Caco-2 (cell line): ENCODE measurements around the gene SLC25A21. TPM values are rescaled to one million over a fixed set of nuclear protein-coding genes. Genes with fewer than 3 reads are reported as not detected.

Source experiments
- BruUV-seq: library from RNA; stranded (reverse); fragments of 400-500 nt; replicated peaks from 2 replicates; lab custom pipeline; 2021; lab: Mats Ljungman, UMichigan
- CTCF ChIA-PET: fragments of 300-600 bp; sonication (Branson Sonifier 250); formaldehyde crosslinking; loops from one replicate; lab custom pipeline; 2022; ENCODE audit warnings: antibody characterized with exemption; lab: Charles Lee
- POLR2A ChIA-PET: fragments of 300-600 bp; sonication (Branson Sonifier 250); formaldehyde crosslinking; loops from one replicate; lab custom pipeline; 2022; ENCODE audit warnings: antibody characterized with exemption; lab: Charles Lee
- DNase-seq, 2 experiments: peaks; one replicate each; pipeline versions ENCODE4 v3.0.0 to v3.0.0-alpha.2; 2020 to 2022
- H3K27me3 ChIP-seq: replicated peaks from 2 replicates; pipeline ENCODE4 v1.6.0; 2011; ENCODE audit warnings: low read length; ENCODE audit not compliant: control insufficient read depth, insufficient read depth
- H3K36me3 ChIP-seq: 2 replicates; pipeline ENCODE4 v1.5.1; 2011; ENCODE audit warnings: low read length; ENCODE audit not compliant: control insufficient read depth, insufficient read depth
- H3K4me1 ChIP-seq: fragments of 250-450 bp; sonication (Bioruptor Pico); 2 replicates; pipeline ENCODE4 v1.5.1; 2020; ENCODE audit warnings: mild to moderate bottlenecking
- H3K4me3 ChIP-seq: 2 replicates; pipeline ENCODE4 v1.5.1; 2011; ENCODE audit warnings: low read depth, mild to moderate bottlenecking, control low read depth, low read length
- H3K9me3 ChIP-seq: fragments of 250-450 bp; sonication (Bioruptor Pico); 2 replicates; pipeline ENCODE4 v1.5.1; 2020; ENCODE audit warnings: mild to moderate bottlenecking, moderate library complexity
- H3K27ac Mint-ChIP-seq: one replicate; pipeline ENCODE4 v1.8.0; 2022; ENCODE audit warnings: mixed read lengths; ENCODE audit not compliant: unreplicated experiment
- H3K27me3 Mint-ChIP-seq: one replicate; pipeline ENCODE4 v1.8.0; 2022; ENCODE audit warnings: mixed read lengths; ENCODE audit not compliant: insufficient read depth, unreplicated experiment
- H3K36me3 Mint-ChIP-seq: one replicate; pipeline ENCODE4 v1.8.0; 2022; ENCODE audit warnings: mild to moderate bottlenecking, mixed read lengths; ENCODE audit not compliant: insufficient read depth, unreplicated experiment
- H3K4me1 Mint-ChIP-seq: one replicate; pipeline ENCODE4 v1.8.0; 2022; ENCODE audit warnings: low read depth, mixed read lengths; ENCODE audit not compliant: unreplicated experiment
- H3K4me3 Mint-ChIP-seq: one replicate; pipeline ENCODE4 v1.8.0; 2022; ENCODE audit warnings: mild to moderate bottlenecking, moderate library complexity, mixed read lengths; ENCODE audit not compliant: unreplicated experiment
- H3K9me3 Mint-ChIP-seq: one replicate; pipeline ENCODE4 v1.8.0; 2022; ENCODE audit warnings: mixed read lengths; ENCODE audit not compliant: unreplicated experiment
- intact Hi-C: fragments of 100-400 bp; cut with micrococcal nuclease; formaldehyde crosslinking; loops from one replicate; pipeline ENCODE4 v1.10.0; 2022; ENCODE audit not compliant: unreplicated experiment
- total RNA-seq: library from RNA; stranded (reverse); gene quantifications from 2 replicates; pipeline ENCODE4 v1.2.3, GENCODE V29; 2022
- TF ChIP-seq, protein P1 (sequence below), 2 experiments: fragments of 200-600 bp in 1 of 2; IDR thresholded peaks; 1 replicate in 1 of 2; 2 replicates in 1 of 2; pipeline versions ENCODE4 v1.5.1 to v1.8.0; 2011 to 2022; ENCODE audit warnings: antibody characterized with exemption in 1 of 2, control low read depth in 1 of 2, inconsistent platforms in 1 of 2, low read depth in 1 of 2, low read length in 1 of 2, mild to moderate bottlenecking in 1 of 2, moderate library complexity in 1 of 2; ENCODE audit not compliant: insufficient read depth in 1 of 2, severe bottlenecking in 1 of 2, unreplicated experiment in 1 of 2

SLC25A21 gene
- total RNA-seq, 1 experiment from 2014 or later = 3.2 TPM

DNA sequence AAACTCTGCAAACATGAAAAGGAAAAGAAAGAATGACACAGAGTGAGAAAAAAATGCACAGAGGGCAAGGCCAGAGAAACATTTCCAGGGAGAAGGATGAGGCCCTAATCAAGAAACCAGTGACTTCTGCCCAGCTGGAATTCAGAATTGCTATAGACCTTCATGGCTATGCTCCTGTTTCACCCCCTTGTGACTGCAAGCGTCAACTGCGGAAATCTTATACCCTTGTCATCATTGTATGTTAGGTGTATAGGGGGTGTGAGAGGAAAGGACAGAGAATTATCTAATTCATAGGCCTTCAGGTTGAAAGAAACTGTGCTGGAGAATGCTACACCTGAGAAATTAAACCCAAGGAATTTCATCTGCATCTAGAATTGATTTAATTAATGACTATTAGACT lies 117.5 kb downstream of the SLC25A21 start:
- no peaks in the 10 kb centered on the region for H3K36me3 Mint-ChIP-seq

DNA sequence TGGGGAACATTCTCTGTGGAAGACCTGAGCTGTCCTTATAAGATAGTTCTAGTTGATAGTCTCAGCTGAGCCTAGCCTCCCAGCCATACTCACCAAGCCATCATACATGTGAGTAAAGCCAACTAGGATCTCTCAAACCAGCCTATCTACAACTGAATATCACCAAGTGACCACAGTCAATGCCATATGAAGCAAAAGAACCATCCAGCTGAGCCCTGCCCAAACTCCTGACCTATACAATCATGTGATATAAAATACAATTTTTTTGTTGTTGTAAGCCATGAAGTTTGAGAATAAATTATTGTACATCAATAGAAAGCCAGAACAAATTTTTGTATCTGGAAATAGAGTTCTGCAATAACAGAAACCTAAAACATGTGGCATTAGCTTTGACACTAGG lies 118.3 kb downstream of the SLC25A21 start:
- Mint-ChIP-seq H3K27ac (no peak overlapping the region), H3K4me3 (no peak overlapping the region), H3K9me3 (peaks cover 18% of the 10 kb centered on the region), H3K27me3 (no peaks in the 10 kb centered on the region), H3K36me3 (no peaks in the 10 kb centered on the region), H3K4me1 (no peaks in the 10 kb centered on the region)
- Histone ChIP-seq H3K27me3 (no peaks in the 10 kb centered on the region), H3K9me3 (no peaks in the 10 kb centered on the region), H3K4me1 (no peaks in the 10 kb centered on the region), H3K36me3 (no peaks in the 10 kb centered on the region), H3K4me3 (no peak overlapping the region)
- DNase-seq = no peak
- intact Hi-C loops = no loop called here
- CTCF ChIA-PET = no interaction called here
- TF ChIP-seq, protein P1, sequence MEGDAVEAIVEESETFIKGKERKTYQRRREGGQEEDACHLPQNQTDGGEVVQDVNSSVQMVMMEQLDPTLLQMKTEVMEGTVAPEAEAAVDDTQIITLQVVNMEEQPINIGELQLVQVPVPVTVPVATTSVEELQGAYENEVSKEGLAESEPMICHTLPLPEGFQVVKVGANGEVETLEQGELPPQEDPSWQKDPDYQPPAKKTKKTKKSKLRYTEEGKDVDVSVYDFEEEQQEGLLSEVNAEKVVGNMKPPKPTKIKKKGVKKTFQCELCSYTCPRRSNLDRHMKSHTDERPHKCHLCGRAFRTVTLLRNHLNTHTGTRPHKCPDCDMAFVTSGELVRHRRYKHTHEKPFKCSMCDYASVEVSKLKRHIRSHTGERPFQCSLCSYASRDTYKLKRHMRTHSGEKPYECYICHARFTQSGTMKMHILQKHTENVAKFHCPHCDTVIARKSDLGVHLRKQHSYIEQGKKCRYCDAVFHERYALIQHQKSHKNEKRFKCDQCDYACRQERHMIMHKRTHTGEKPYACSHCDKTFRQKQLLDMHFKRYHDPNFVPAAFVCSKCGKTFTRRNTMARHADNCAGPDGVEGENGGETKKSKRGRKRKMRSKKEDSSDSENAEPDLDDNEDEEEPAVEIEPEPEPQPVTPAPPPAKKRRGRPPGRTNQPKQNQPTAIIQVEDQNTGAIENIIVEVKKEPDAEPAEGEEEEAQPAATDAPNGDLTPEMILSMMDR (IDR thresholded peaks at IDR 0.05; ENCODE audit: insufficient read depth in 1 of 2, low read depth in 1 of 2, low read length in 1 of 2, severe bottlenecking in 1 of 2, unreplicated experiment in 1 of 2) = no peak
- BruUV-seq = no TSS peak
- POLR2A ChIA-PET = no interaction called here

More for the DNA sequence above, 117.5 kb downstream of the SLC25A21 start:
- no peaks in the 10 kb centered on the region for H3K36me3 ChIP-seq
- Mint-ChIP-seq H3K27ac (no peak overlapping the region), H3K9me3 (peaks cover 18% of the 10 kb centered on the region), H3K4me3 (no peak overlapping the region), H3K4me1 (no peaks in the 10 kb centered on the region), H3K27me3 (no peaks in the 10 kb centered on the region)
- H3K4me1 ChIP-seq = no peaks in the 10 kb centered on the region
- ChIA-PET POLR2A (no interaction called here), CTCF (interaction anchor here (0.6 kb wide), 1 partner anchor 1643 kb away, joined by 6 read pairs; no protein-coding TSS in a partner anchor)
- TF ChIP-seq, protein P1 (IDR thresholded peaks at IDR 0.05; ENCODE audit: insufficient read depth in 1 of 2, low read depth in 1 of 2, low read length in 1 of 2, severe bottlenecking in 1 of 2, unreplicated experiment in 1 of 2) = no peak
- no peaks in the 10 kb centered on the region for H3K9me3 ChIP-seq
- DNase-seq = no peak
- intact Hi-C loops = no loop called here
- no peak overlapping the region for H3K4me3 ChIP-seq
- H3K27me3 ChIP-seq = no peaks in the 10 kb centered on the region
- no TSS peak for BruUV-seq

DNA sequence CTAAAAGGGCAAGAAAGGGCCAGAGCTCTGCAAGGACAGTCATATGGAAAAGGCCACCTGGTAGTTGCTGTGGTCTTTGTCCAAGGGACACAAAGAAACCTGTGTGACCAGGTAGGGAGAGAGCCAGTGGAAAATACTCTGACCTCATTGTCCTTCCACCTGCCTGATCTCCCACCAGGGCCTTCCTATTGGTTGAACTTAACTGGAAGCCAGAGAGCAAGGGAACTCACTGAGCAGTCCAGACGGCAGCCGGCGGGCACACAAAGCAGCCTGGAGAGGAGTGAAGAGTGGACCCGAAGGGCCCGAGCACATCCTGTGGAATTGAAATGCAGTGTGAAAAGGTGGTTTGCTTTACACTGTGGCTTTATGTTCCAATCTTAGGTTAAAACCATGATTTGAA lies 120.7 kb downstream of the SLC25A21 start:
- TF ChIP-seq, protein P1 (IDR thresholded peaks at IDR 0.05; ENCODE audit: insufficient read depth in 1 of 2, low read depth in 1 of 2, low read length in 1 of 2, severe bottlenecking in 1 of 2, unreplicated experiment in 1 of 2) = no peak
- CTCF ChIA-PET = no interaction called here
- intact Hi-C loops = no loop called here

More for the DNA sequence above, 120.7 kb downstream of the SLC25A21 start:
- Mint-ChIP-seq H3K9me3 (peaks cover 18% of the 10 kb centered on the region), H3K4me3 (no peak overlapping the region), H3K27me3 (no peaks in the 10 kb centered on the region), H3K36me3 (no peaks in the 10 kb centered on the region), H3K27ac (no peak overlapping the region), H3K4me1 (peaks cover 6% of the 10 kb centered on the region)
- Histone ChIP-seq H3K9me3 (no peaks in the 10 kb centered on the region), H3K4me3 (no peak overlapping the region), H3K4me1 (no peaks in the 10 kb centered on the region), H3K27me3 (no peaks in the 10 kb centered on the region), H3K36me3 (no peaks in the 10 kb centered on the region)
- no peak for DNase-seq
- POLR2A ChIA-PET = no interaction called here
- no TSS peak for BruUV-seq
